Transverse colon (tissue), 3 donors: ENCODE measurements around the gene CACNA1C.

ENCODE experiments used
- POLR2A ChIP-seq: fragments of 450-650 bp; IDR thresholded peaks from one replicate; pipeline ENCODE4 v1.6.1; 2016; ENCODE audit warnings: antibody characterized with exemption, mild to moderate bottlenecking, moderate library complexity
- TF ChIP-seq, protein P1 (sequence below), 5 experiments: fragments of 200-600 bp in 3 of 5; fragments of 450-650 bp in 2 of 5; sonication (generic) in 3 of 5; IDR thresholded peaks; 1 replicate in 2 of 5; 2 replicates in 3 of 5; pipeline ENCODE4 v1.5.1; 2016 to 2017; ENCODE audit warnings: antibody characterized with exemption in 5 of 5, inconsistent platforms in 3 of 5, mild to moderate bottlenecking in 2 of 5, moderate library complexity in 1 of 5

- TF ChIP-seq POLR2A, result no peak
- TF ChIP-seq, protein P1, sequence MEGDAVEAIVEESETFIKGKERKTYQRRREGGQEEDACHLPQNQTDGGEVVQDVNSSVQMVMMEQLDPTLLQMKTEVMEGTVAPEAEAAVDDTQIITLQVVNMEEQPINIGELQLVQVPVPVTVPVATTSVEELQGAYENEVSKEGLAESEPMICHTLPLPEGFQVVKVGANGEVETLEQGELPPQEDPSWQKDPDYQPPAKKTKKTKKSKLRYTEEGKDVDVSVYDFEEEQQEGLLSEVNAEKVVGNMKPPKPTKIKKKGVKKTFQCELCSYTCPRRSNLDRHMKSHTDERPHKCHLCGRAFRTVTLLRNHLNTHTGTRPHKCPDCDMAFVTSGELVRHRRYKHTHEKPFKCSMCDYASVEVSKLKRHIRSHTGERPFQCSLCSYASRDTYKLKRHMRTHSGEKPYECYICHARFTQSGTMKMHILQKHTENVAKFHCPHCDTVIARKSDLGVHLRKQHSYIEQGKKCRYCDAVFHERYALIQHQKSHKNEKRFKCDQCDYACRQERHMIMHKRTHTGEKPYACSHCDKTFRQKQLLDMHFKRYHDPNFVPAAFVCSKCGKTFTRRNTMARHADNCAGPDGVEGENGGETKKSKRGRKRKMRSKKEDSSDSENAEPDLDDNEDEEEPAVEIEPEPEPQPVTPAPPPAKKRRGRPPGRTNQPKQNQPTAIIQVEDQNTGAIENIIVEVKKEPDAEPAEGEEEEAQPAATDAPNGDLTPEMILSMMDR (IDR thresholded peaks at IDR 0.05), result no peak
Measured at GRCh38 chr12:2101771-2102170, 49.0 kb downstream of the CACNA1C start.
